ENCODE data around the gene KLHDC10. TPM values are rescaled to one million over a fixed set of nuclear protein-coding genes. Genes with fewer than 3 reads are reported as not detected.
A peak's percentile ranks its signal among the peaks of the same experiment; 100 is the strongest.

The KLHDC10 gene
- total RNA-seq, 1 experiment from 2014 or later, result 37.5 TPM

GRCh38 chr7:130037703-130038102, 32.6 kb upstream of the KLHDC10 start:
- POLR2A ChIA-PET (ENCODE audit: low non-redundant PET), result no interaction called here
- BruUV-seq (replicated peaks), result no TSS peak

DNA sequence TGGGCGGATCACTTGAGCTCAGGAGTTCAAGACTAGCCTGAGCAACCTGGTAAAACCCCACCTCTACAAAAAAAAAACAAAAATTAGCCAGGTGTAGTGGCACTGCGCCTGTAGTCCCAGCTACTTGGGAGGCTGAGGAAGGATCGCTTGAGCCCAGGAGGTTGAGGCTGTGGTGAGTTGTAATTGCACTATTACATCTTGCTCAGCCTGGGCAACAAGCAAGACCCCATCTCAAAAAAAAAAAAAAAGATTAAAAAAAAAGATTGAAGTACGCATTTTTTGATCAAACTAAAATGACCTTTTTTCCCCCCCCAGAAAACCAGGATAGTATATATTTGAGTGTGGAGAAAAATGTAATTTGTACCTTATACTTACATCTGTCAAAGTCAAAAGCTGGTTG, 29.8 kb upstream of the KLHDC10 start:
- no peak for DNase-seq (ENCODE audit: low spot score)
- Histone ChIP-seq H3K4me3 (ENCODE audit: low read depth, low read length, poor library complexity, severe bottlenecking) (no peak overlapping the region), H3K27me3 (replicated peaks; ENCODE audit: insufficient read depth, low read depth, low read length, poor library complexity) (no peaks in the 10 kb centered on the region), H3K9me3 (ENCODE audit: low read depth, low read length, poor library complexity, severe bottlenecking) (no peaks in the 10 kb centered on the region), H3K36me3 (ENCODE audit: insufficient read depth, low read length, poor library complexity, severe bottlenecking) (peaks cover 34% of the 10 kb centered on the region), H3K4me1 (ENCODE audit: insufficient read depth, low read length, poor library complexity, severe bottlenecking) (no peaks in the 10 kb centered on the region), H3K27ac (ENCODE audit: low read depth, low read length, poor library complexity, severe bottlenecking) (no peak overlapping the region)
- ChIA-PET CTCF (no interaction called here), POLR2A (ENCODE audit: low non-redundant PET) (interaction anchor here (0.5 kb wide), 1 partner anchor 308 kb away, joined by 3 read pairs; no protein-coding TSS in a partner anchor)
- no peak for TF ChIP-seq CTCF (conservative IDR thresholded peaks at IDR 0.05; ENCODE audit: low read depth, low read length)
- no peak for TF ChIP-seq EZH2 (IDR thresholded peaks at IDR 0.05; ENCODE audit: borderline replicate concordance, low read depth, low read length, poor library complexity, severe bottlenecking)
- BruUV-seq (replicated peaks), result no TSS peak
- intact Hi-C loops (cut with micrococcal nuclease; ENCODE audit: unreplicated experiment), result no loop called here

More at GRCh38 chr7:130037703-130038102, 32.6 kb upstream of the KLHDC10 start:
- CTCF ChIA-PET, result interaction anchor here (0.7 kb wide), 1 partner anchor 608 kb away, joined by 3 read pairs; no protein-coding TSS in a partner anchor
- Histone ChIP-seq H3K4me1 (ENCODE audit: insufficient read depth, low read length, poor library complexity, severe bottlenecking) (no peaks in the 10 kb centered on the region), H3K27ac (ENCODE audit: low read depth, low read length, poor library complexity, severe bottlenecking) (no peak overlapping the region), H3K27me3 (replicated peaks; ENCODE audit: insufficient read depth, low read depth, low read length, poor library complexity) (no peaks in the 10 kb centered on the region), H3K36me3 (ENCODE audit: insufficient read depth, low read length, poor library complexity, severe bottlenecking) (peaks cover 21% of the 10 kb centered on the region), H3K9me3 (ENCODE audit: low read depth, low read length, poor library complexity, severe bottlenecking) (no peaks in the 10 kb centered on the region), H3K4me3 (ENCODE audit: low read depth, low read length, poor library complexity, severe bottlenecking) (no peak overlapping the region)
- intact Hi-C loops (cut with micrococcal nuclease; ENCODE audit: unreplicated experiment), result no loop called here
- DNase-seq (ENCODE audit: low spot score), result no peak
- TF ChIP-seq EZH2 (IDR thresholded peaks at IDR 0.05; ENCODE audit: borderline replicate concordance, low read depth, low read length, poor library complexity, severe bottlenecking) (no peak), CTCF (conservative IDR thresholded peaks at IDR 0.05; ENCODE audit: low read depth, low read length) (peak; percentile 36; the same call in 1 of the 2 replicates)

DNA sequence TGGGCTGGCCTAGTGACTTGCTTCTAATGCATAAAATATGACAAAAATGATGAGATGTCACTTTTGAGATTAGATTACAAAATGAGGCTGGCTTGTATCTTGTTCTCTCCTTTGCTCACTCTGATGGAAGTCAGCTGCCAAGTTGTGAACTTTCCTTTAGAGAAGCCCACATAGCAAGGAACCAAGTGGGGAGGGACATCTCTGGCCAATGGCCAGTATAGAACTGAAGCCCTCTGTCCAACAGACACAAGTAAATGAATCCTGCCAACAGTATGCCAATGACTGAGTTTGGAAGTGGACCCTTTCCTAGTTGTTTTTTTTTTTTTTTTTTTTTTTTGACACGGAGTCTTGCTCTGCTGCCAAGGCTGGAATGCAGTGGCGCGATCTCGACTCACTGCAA, 22.5 kb upstream of the KLHDC10 start:
- no peak overlapping the region for H3K4me3 ChIP-seq (ENCODE audit: low read depth, low read length, poor library complexity, severe bottlenecking)
- intact Hi-C loops (cut with micrococcal nuclease; ENCODE audit: unreplicated experiment), result no loop called here
- no TSS peak for BruUV-seq (replicated peaks)

More for the DNA sequence above, 22.5 kb upstream of the KLHDC10 start:
- no peak for DNase-seq (ENCODE audit: low spot score)
- H3K9me3 ChIP-seq (ENCODE audit: low read depth, low read length, poor library complexity, severe bottlenecking), result no peaks in the 10 kb centered on the region
- H3K27ac ChIP-seq (ENCODE audit: low read depth, low read length, poor library complexity, severe bottlenecking), result no peak overlapping the region
- no peaks in the 10 kb centered on the region for H3K27me3 ChIP-seq (replicated peaks; ENCODE audit: insufficient read depth, low read depth, low read length, poor library complexity)
- H3K36me3 ChIP-seq (ENCODE audit: insufficient read depth, low read length, poor library complexity, severe bottlenecking), result peaks cover 13% of the 10 kb centered on the region
- peaks cover 7% of the 10 kb centered on the region for H3K4me1 ChIP-seq (ENCODE audit: insufficient read depth, low read length, poor library complexity, severe bottlenecking)
- POLR2A ChIA-PET (ENCODE audit: low non-redundant PET), result interaction anchor here (0.7 kb wide), 1 partner anchor 516 kb away, joined by 4 read pairs; no protein-coding TSS in a partner anchor
- CTCF ChIA-PET, result no interaction called here
- TF ChIP-seq CTCF (conservative IDR thresholded peaks at IDR 0.05; ENCODE audit: low read depth, low read length), result no peak
- TF ChIP-seq EZH2 (IDR thresholded peaks at IDR 0.05; ENCODE audit: borderline replicate concordance, low read depth, low read length, poor library complexity, severe bottlenecking), result no peak
